G401.6 (cell line): ENCODE measurements around the gene AIG1.

Experiments
- FAIRE-seq: peaks from 2 replicates; lab custom pipeline; 2012; peaks lifted over from hg19 to GRCh38; lab: Jason Lieb, UNC

The AIG1 gene

GRCh38 chr6:143374014-143374413, 313.3 kb downstream of the AIG1 start:
- FAIRE-seq, result no peak

GRCh38 chr6:143375022-143375585, 314.4 kb downstream of the AIG1 start:
- FAIRE-seq, result no peak

DNA sequence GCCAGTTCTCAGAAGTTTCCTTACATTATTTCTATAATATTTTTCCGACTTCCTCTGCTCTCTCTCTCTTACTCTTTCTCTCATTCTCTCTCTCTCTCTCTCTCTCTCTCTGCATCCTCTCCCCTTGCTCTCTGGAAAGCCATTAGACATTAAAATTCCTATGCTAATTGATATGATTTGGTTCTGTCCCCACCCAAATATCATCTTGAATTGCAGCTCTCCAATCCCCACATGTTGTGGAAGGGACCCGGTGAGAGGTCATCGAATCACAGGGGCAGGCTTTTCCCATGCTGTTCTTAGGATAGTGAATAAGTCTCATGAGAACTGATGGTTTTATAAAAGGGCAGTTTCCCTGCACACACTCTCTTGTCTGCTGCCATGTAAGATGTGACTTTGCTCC, 315.7 kb downstream of the AIG1 start:
- FAIRE-seq, result no peak

DNA sequence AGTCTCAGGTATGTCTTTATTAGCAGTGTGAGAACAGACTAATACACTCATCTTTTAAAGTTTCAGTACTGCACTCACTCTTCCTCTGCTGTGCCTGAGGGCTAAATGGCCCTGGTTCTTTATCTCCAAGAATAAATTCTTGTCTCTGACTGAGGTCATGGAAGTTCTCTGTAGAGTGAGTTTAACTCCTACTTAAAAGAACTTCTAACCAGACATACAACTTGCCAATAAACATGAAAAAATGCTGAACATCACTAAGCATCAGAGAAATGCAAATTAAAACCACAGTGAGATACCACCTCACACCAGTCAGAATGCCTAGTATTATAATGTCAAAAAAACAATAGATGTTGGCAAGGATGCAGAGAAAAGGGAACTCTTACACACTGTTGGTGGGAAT, 316.2 kb downstream of the AIG1 start:
- FAIRE-seq, result no peak

- FAIRE-seq, result no peak
These were observed 324.9 kb downstream of the AIG1 start for GRCh38 chr6:143385636-143386035.

DNA sequence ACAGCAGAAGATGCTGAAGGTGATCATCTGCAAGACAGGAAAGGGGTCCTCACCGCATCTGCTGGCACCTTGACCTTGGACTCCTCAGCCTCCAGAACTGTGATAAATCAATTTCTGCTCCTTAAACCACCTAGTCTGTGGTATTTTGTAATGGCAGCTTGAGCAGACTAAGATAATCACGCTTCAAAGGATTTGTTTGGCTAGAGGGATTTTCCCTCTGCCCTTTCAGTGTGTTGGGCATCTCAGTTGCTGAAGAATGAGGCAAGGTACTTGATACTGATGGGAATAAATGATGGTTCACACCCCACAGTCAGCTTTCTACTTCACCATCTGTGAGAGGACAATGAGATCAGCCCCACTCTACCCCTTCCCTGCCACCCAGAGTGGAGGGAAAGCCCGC, 329.6 kb downstream of the AIG1 start:
- no peak for FAIRE-seq
